Panc1 (cell line): ENCODE results near the gene CACNA1C. TPM values are rescaled to one million over a fixed set of nuclear protein-coding genes. Genes with fewer than 3 reads are reported as not detected.

ENCODE experiments used
- ATAC-seq: fragments of 200-7000 bp; cut with Tn5 transposase; 2 replicates; pipeline ENCODE4 v1.9.1; 2020; ENCODE audit warnings: mild to moderate bottlenecking, moderate library complexity
- BruUV-seq: library from RNA; stranded (reverse); fragments of 400-500 nt; replicated peaks from 2 replicates; lab custom pipeline; 2021; lab: Mats Ljungman, UMichigan
- CTCF ChIA-PET: fragments of 300-600 bp; sonication (Branson Sonifier 250); formaldehyde crosslinking; loops from one replicate; lab custom pipeline; 2022; ENCODE audit warnings: antibody characterized with exemption; lab: Charles Lee
- POLR2A ChIA-PET: fragments of 300-600 bp; sonication (Branson Sonifier 250); formaldehyde crosslinking; loops from one replicate; lab custom pipeline; 2022; ENCODE audit warnings: antibody characterized with exemption; lab: Charles Lee
- DNase-seq: peaks from one replicate; pipeline ENCODE4 v3.0.0-alpha.2; 2010; ENCODE audit warnings: low read depth, low spot score
- H3K27ac ChIP-seq: 2 replicates; pipeline ENCODE4 v1.5.1; 2011; ENCODE audit warnings: mild to moderate bottlenecking, low read length, inconsistent platforms
- H3K27me3 ChIP-seq: fragments of 200-500 bp; sonication (Bioruptor generic); 2 replicates; pipeline ENCODE4 v1.6.0; 2014; ENCODE audit warnings: low read length, inconsistent platforms; ENCODE audit not compliant: control insufficient read depth, insufficient read depth
- H3K36me3 ChIP-seq: fragments of 200-500 bp; sonication (Bioruptor generic); 2 replicates; pipeline ENCODE4 v1.5.1; 2014; ENCODE audit warnings: inconsistent platforms, mild to moderate bottlenecking, low read length, moderate library complexity; ENCODE audit not compliant: control insufficient read depth, insufficient read depth
- H3K4me1 ChIP-seq: 2 replicates; pipeline ENCODE4 v1.5.1; 2011; ENCODE audit warnings: inconsistent platforms, mild to moderate bottlenecking, low read length, moderate library complexity; ENCODE audit not compliant: control insufficient read depth, insufficient read depth
- H3K4me3 ChIP-seq, 2 experiments: 2 replicates each; pipeline ENCODE4 v1.5.1; 2011 to 2012; ENCODE audit warnings: low read depth in 2 of 2, low read length in 2 of 2, mild to moderate bottlenecking in 2 of 2, inconsistent platforms in 1 of 2, moderate library complexity in 1 of 2
- H3K9me3 ChIP-seq: fragments of 200-500 bp; sonication (Bioruptor generic); 2 replicates; pipeline ENCODE4 v1.5.1; 2014; ENCODE audit warnings: low read depth, mild to moderate bottlenecking, inconsistent platforms, low read length, moderate library complexity; ENCODE audit not compliant: control insufficient read depth, insufficient read depth
- POLR2AphosphoS5 ChIP-seq: IDR thresholded peaks from 2 replicates; pipeline ENCODE4 v1.6.1; 2012; ENCODE audit warnings: mild to moderate bottlenecking, low read depth, low read length, moderate library complexity
- SIN3A ChIP-seq: IDR thresholded peaks from 2 replicates; pipeline ENCODE4 v1.6.1; 2012; ENCODE audit warnings: low read depth, mild to moderate bottlenecking, low read length, moderate library complexity, borderline replicate concordance; ENCODE audit not compliant: insufficient read depth
- TCF7L2 ChIP-seq: IDR thresholded peaks from 2 replicates; pipeline ENCODE4 v1.6.1; 2011; ENCODE audit warnings: mild to moderate bottlenecking, low read depth, low read length, inconsistent platforms
- in situ Hi-C: cut with HindIII; loops from 2 replicates; pipeline ENCODE4 v1.10.0; 2016; ENCODE audit warnings: low sequenced_read_pairs, low pct_unique_long_range_greater_than_20kb
- intact Hi-C: fragments of 100-400 bp; cut with micrococcal nuclease; formaldehyde crosslinking; loops from one replicate; pipeline ENCODE4 v1.10.0; 2022; ENCODE audit not compliant: unreplicated experiment
- total RNA-seq: library from RNA; stranded (reverse); gene quantifications from one replicate; pipeline ENCODE4 v1.2.1, GENCODE V29; 2021; ENCODE audit not compliant: unreplicated experiment
- TF ChIP-seq, protein P1 (sequence below): fragments of 450-650 bp; IDR thresholded peaks from 2 replicates; pipeline ENCODE4 v1.5.1; 2017; ENCODE audit warnings: mild to moderate bottlenecking
- TF ChIP-seq, protein P2 (sequence below), 2 experiments: IDR thresholded peaks; 2 replicates each; pipeline ENCODE4 v1.6.1; 2011 to 2012; ENCODE audit warnings: low read depth in 2 of 2, control low read depth in 1 of 2, low read length in 1 of 2, mild to moderate bottlenecking in 1 of 2, moderate library complexity in 1 of 2; ENCODE audit not compliant: insufficient read depth in 1 of 2

CACNA1C gene
- total RNA-seq, 1 experiment from 2014 or later: 0.03 TPM

DNA sequence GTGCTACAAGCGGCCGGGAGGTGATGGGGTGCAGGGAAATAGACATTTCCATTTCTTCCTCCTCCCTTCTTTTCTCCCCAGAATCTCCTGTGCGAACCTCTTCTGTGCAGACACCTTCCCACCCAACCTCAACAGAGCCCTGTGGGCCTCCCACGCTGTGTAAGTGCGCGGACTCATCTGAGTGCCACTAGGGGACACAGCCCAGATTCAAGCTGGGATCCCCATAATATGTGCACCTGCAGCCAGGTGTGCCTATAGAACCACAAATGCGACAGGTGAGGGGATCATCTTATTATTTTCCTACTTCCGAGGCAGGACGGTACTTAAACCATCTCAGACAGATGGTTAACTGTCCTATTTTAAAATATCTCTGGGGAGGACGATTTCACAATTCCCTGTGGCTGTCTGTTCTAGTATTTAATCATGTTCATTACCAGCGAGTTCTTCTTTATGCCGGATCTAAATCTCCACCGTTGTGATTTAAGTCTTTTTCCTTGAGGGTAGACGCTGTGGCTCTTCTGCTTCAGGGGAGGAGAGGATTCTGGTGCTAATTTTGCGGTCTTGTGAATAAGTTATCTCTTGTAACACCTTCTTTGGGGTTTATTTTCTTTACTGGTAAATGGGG lies 17.2 kb upstream of the CACNA1C start:
- CTCF ChIA-PET: no interaction called here
- H3K27me3 ChIP-seq: peaks cover 31% of the 10 kb centered on the region
- BruUV-seq: no TSS peak
- TF ChIP-seq TCF7L2 (no peak), SIN3A (no peak), POLR2AphosphoS5 (no peak)
- TF ChIP-seq, protein P1, sequence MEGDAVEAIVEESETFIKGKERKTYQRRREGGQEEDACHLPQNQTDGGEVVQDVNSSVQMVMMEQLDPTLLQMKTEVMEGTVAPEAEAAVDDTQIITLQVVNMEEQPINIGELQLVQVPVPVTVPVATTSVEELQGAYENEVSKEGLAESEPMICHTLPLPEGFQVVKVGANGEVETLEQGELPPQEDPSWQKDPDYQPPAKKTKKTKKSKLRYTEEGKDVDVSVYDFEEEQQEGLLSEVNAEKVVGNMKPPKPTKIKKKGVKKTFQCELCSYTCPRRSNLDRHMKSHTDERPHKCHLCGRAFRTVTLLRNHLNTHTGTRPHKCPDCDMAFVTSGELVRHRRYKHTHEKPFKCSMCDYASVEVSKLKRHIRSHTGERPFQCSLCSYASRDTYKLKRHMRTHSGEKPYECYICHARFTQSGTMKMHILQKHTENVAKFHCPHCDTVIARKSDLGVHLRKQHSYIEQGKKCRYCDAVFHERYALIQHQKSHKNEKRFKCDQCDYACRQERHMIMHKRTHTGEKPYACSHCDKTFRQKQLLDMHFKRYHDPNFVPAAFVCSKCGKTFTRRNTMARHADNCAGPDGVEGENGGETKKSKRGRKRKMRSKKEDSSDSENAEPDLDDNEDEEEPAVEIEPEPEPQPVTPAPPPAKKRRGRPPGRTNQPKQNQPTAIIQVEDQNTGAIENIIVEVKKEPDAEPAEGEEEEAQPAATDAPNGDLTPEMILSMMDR: no peak
- TF ChIP-seq, protein P2, sequence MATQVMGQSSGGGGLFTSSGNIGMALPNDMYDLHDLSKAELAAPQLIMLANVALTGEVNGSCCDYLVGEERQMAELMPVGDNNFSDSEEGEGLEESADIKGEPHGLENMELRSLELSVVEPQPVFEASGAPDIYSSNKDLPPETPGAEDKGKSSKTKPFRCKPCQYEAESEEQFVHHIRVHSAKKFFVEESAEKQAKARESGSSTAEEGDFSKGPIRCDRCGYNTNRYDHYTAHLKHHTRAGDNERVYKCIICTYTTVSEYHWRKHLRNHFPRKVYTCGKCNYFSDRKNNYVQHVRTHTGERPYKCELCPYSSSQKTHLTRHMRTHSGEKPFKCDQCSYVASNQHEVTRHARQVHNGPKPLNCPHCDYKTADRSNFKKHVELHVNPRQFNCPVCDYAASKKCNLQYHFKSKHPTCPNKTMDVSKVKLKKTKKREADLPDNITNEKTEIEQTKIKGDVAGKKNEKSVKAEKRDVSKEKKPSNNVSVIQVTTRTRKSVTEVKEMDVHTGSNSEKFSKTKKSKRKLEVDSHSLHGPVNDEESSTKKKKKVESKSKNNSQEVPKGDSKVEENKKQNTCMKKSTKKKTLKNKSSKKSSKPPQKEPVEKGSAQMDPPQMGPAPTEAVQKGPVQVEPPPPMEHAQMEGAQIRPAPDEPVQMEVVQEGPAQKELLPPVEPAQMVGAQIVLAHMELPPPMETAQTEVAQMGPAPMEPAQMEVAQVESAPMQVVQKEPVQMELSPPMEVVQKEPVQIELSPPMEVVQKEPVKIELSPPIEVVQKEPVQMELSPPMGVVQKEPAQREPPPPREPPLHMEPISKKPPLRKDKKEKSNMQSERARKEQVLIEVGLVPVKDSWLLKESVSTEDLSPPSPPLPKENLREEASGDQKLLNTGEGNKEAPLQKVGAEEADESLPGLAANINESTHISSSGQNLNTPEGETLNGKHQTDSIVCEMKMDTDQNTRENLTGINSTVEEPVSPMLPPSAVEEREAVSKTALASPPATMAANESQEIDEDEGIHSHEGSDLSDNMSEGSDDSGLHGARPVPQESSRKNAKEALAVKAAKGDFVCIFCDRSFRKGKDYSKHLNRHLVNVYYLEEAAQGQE (IDR thresholded peaks at IDR 0.05; ENCODE audit: insufficient read depth in 1 of 2, low read depth in 2 of 2, low read length in 1 of 2): no peak
- ATAC-seq (no peak), DNase-seq (no peak)
- H3K9me3 ChIP-seq: no peaks in the 10 kb centered on the region
- no peaks in the 10 kb centered on the region for H3K36me3 ChIP-seq
- POLR2A ChIA-PET: interaction anchor here (0.7 kb wide), 1 partner anchor 1273 kb away, joined by 3 read pairs; no protein-coding TSS in a partner anchor
- H3K4me1 ChIP-seq: no peaks in the 10 kb centered on the region; the same call in 1 of the 2 replicates
- intact Hi-C loops (no loop called here), in situ Hi-C loops (no loop called here)
- no peak overlapping the region for H3K27ac ChIP-seq
- H3K4me3 ChIP-seq: peak overlapping the region; percentile 32 to 56

DNA sequence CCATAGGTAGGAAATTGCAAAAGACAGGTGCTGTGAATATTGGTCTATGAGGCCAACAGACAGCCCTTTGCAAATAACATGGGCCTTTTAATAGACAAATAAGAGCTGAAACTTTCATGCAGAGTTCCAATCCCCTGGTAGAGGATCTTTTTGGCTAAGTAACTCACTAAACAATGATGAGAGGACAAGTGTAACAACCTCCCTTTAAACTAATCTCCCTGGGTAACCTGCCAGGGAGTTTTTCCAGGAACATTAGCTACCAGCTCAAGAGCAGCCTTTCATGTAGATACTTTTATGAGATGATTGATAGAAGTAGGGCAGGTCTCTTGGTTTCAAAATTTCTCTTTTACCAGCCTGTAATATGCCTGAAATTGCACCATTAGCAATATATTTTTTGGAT lies 13.8 kb upstream of the CACNA1C start:
- no peak overlapping the region for H3K27ac ChIP-seq
- CTCF ChIA-PET: no interaction called here
- intact Hi-C loops: no loop called here
- ATAC-seq (no peak), DNase-seq (no peak)
- TF ChIP-seq, protein P2 (IDR thresholded peaks at IDR 0.05; ENCODE audit: insufficient read depth in 1 of 2, low read depth in 2 of 2, low read length in 1 of 2): no peak
- TF ChIP-seq, protein P1: no peak
- no peak for TF ChIP-seq POLR2AphosphoS5
- H3K9me3 ChIP-seq: no peaks in the 10 kb centered on the region
- in situ Hi-C loops: no loop called here
- H3K4me1 ChIP-seq: no peaks in the 10 kb centered on the region; the same call in 1 of the 2 replicates
- no peak overlapping the region for H3K4me3 ChIP-seq
- no peaks in the 10 kb centered on the region for H3K36me3 ChIP-seq
- POLR2A ChIA-PET: no interaction called here
- H3K27me3 ChIP-seq: peaks cover 24% of the 10 kb centered on the region
- no TSS peak for BruUV-seq
